Neural progenitor cell (in vitro differentiated cells): ENCODE data around the gene QPCT. TPM values are rescaled to one million over a fixed set of nuclear protein-coding genes. Genes with fewer than 3 reads are reported as not detected.

Source experiments
- DNase-seq: peaks from one replicate; pipeline ENCODE4 v3.0.0-alpha.2; 2016; ENCODE audit warnings: low spot score
- H2AFZ ChIP-seq: fragments of 200-600 bp; sonication (generic); replicated peaks from 2 replicates; pipeline ENCODE4 v1.6.1; 2016; ENCODE audit warnings: antibody characterized with exemption
- H3F3A ChIP-seq: fragments of 200-600 bp; sonication (generic); 2 replicates; pipeline ENCODE4 v1.6.1; 2016; ENCODE audit warnings: antibody characterized with exemption, low read depth
- H3K27ac ChIP-seq: fragments of 200-600 bp; sonication (generic); 2 replicates; pipeline ENCODE4 v1.5.1; 2016; ENCODE audit warnings: mild to moderate bottlenecking
- H3K27me3 ChIP-seq: fragments of 200-600 bp; sonication (generic); 2 replicates; pipeline ENCODE4 v1.6.1; 2016; ENCODE audit warnings: mild to moderate bottlenecking, moderate library complexity
- H3K36me3 ChIP-seq: fragments of 200-600 bp; sonication (generic); 2 replicates; pipeline ENCODE4 v1.5.1; 2016
- H3K4me1 ChIP-seq: fragments of 200-600 bp; sonication (generic); 2 replicates; pipeline ENCODE4 v1.6.1; 2016; ENCODE audit warnings: mixed run types
- H3K4me2 ChIP-seq: fragments of 200-600 bp; sonication (generic); 2 replicates; pipeline ENCODE4 v1.6.1; 2016
- H3K4me3 ChIP-seq: fragments of 200-600 bp; sonication (generic); 2 replicates; pipeline ENCODE4 v1.5.1; 2016
- H3K79me2 ChIP-seq: fragments of 200-600 bp; sonication (generic); 2 replicates; pipeline ENCODE4 v1.6.1; 2016; ENCODE audit warnings: low read depth
- H3K9ac ChIP-seq: fragments of 200-600 bp; sonication (generic); 2 replicates; pipeline ENCODE4 v1.6.1; 2016
- H3K9me3 ChIP-seq: fragments of 200-600 bp; sonication (generic); 2 replicates; pipeline ENCODE4 v1.5.1; 2016; ENCODE audit warnings: low read depth
- H4K20me1 ChIP-seq: fragments of 200-600 bp; sonication (generic); 2 replicates; pipeline ENCODE4 v1.6.1; 2016; ENCODE audit warnings: low read depth
- H3K27ac Mint-ChIP-seq: 3 replicates; pipeline ENCODE4 v1.8.0; 2021; ENCODE audit warnings: mixed read lengths
- H3K27me3 Mint-ChIP-seq: 2 replicates; pipeline ENCODE4 v1.8.0; 2022; ENCODE audit warnings: low read depth, mild to moderate bottlenecking, inconsistent platforms, moderate library complexity, mixed read lengths; ENCODE audit not compliant: insufficient read depth
- H3K36me3 Mint-ChIP-seq: 3 replicates; pipeline ENCODE4 v1.8.0; 2021; ENCODE audit warnings: mixed read lengths
- H3K4me1 Mint-ChIP-seq: 3 replicates; pipeline ENCODE4 v1.8.0; 2021; ENCODE audit warnings: mixed read lengths
- H3K4me3 Mint-ChIP-seq: 3 replicates; pipeline ENCODE4 v1.8.0; 2021; ENCODE audit warnings: mild to moderate bottlenecking, moderate library complexity, mixed read lengths
- H3K9me3 Mint-ChIP-seq: 3 replicates; pipeline ENCODE4 v1.8.0; 2020; ENCODE audit warnings: mixed read lengths
- CTCF ChIP-seq: fragments of 200-600 bp; sonication (generic); IDR thresholded peaks from 2 replicates; pipeline ENCODE4 v1.5.1; 2017; ENCODE audit warnings: antibody characterized with exemption, mild to moderate bottlenecking
- EZH2 ChIP-seq: fragments of 200-600 bp; sonication (generic); IDR thresholded peaks from 2 replicates; pipeline ENCODE4 v1.6.1; 2017; ENCODE audit warnings: antibody characterized with exemption, mild to moderate bottlenecking, moderate library complexity
- EZH2phosphoT487 ChIP-seq: fragments of 200-600 bp; sonication (generic); IDR thresholded peaks from 2 replicates; pipeline ENCODE4 v1.6.1; 2017; ENCODE audit warnings: antibody characterized with exemption
- total RNA-seq: library from RNA; depleted of rRNA; stranded (reverse); fragments of >200 nt; gene quantifications from 2 replicates; pipeline ENCODE4 v1.2.3, GENCODE V29; 2015; ENCODE audit warnings: low replicate concordance

The QPCT gene
- total RNA-seq, 1 donor from 2014 or later = not detected

- H3F3A ChIP-seq = no peaks in the 10 kb centered on the region
- H3K4me1 ChIP-seq = no peaks in the 10 kb centered on the region
- no peak overlapping the region for H3K9ac ChIP-seq
- Mint-ChIP-seq H3K9me3 (no peaks in the 10 kb centered on the region), H3K4me1 (peaks cover 4% of the 10 kb centered on the region), H3K27me3 (peaks cover 2% of the 10 kb centered on the region), H3K36me3 (no peaks in the 10 kb centered on the region), H3K4me3 (no peak overlapping the region), H3K27ac (no peak overlapping the region)
- no peak overlapping the region for H3K4me2 ChIP-seq
- H4K20me1 ChIP-seq = no peaks in the 10 kb centered on the region
- H3K9me3 ChIP-seq = no peaks in the 10 kb centered on the region
- H3K79me2 ChIP-seq = no peaks in the 10 kb centered on the region
- no peak for TF ChIP-seq EZH2phosphoT487
- TF ChIP-seq EZH2 = no peak
- TF ChIP-seq CTCF = no peak
- H2AFZ ChIP-seq = no peak overlapping the region
- no peak for DNase-seq
- H3K27me3 ChIP-seq = no peaks in the 10 kb centered on the region
- no peaks in the 10 kb centered on the region for H3K36me3 ChIP-seq
- H3K4me3 ChIP-seq = no peak overlapping the region
- H3K27ac ChIP-seq = no peak overlapping the region
These were observed 54.6 kb downstream of the QPCT start for GRCh38 chr2:37398990-37399389.

GRCh38 chr2:37400041-37400440, 55.6 kb downstream of the QPCT start:
- Mint-ChIP-seq H3K27me3 (peaks cover 2% of the 10 kb centered on the region), H3K36me3 (no peaks in the 10 kb centered on the region), H3K4me3 (no peak overlapping the region), H3K27ac (no peak overlapping the region), H3K4me1 (peaks cover 4% of the 10 kb centered on the region), H3K9me3 (no peaks in the 10 kb centered on the region)
- no peaks in the 10 kb centered on the region for H3K27me3 ChIP-seq
- no peaks in the 10 kb centered on the region for H3K36me3 ChIP-seq
- H2AFZ ChIP-seq = no peak overlapping the region
- DNase-seq = no peak
- no peaks in the 10 kb centered on the region for H3K9me3 ChIP-seq
- no peak for TF ChIP-seq EZH2phosphoT487
- no peak for TF ChIP-seq CTCF
- no peak for TF ChIP-seq EZH2
- no peaks in the 10 kb centered on the region for H3K4me1 ChIP-seq
- H3F3A ChIP-seq = no peaks in the 10 kb centered on the region
- H3K9ac ChIP-seq = no peak overlapping the region
- no peak overlapping the region for H3K4me3 ChIP-seq
- H4K20me1 ChIP-seq = no peaks in the 10 kb centered on the region
- no peak overlapping the region for H3K27ac ChIP-seq
- H3K4me2 ChIP-seq = no peak overlapping the region
- H3K79me2 ChIP-seq = no peaks in the 10 kb centered on the region

DNA sequence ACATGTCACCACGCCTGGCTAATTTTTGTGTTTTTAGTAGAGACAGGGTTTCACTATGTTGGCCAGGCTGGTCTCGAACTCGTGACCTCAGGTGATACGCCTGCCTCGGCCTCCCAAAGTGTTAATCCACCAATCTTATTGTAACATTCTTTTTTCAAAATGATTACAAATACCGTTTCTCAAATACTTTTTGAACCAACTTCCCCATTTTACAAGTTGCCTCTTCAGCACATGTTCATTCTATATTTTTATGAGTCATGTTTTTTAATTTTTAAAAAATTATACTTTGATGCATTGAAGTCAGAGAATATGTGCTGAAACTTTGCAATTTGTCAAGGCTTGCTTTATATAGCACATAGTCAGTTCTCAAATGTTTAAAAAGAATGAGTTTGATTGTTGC, 58.2 kb downstream of the QPCT start:
- Mint-ChIP-seq H3K4me1 (no peaks in the 10 kb centered on the region), H3K9me3 (no peaks in the 10 kb centered on the region), H3K36me3 (no peaks in the 10 kb centered on the region), H3K27me3 (no peaks in the 10 kb centered on the region), H3K4me3 (no peak overlapping the region), H3K27ac (no peak overlapping the region)
- no peak for TF ChIP-seq EZH2
- TF ChIP-seq EZH2phosphoT487 = no peak
- TF ChIP-seq CTCF = no peak
- Histone ChIP-seq H3F3A (no peaks in the 10 kb centered on the region), H3K36me3 (no peaks in the 10 kb centered on the region), H4K20me1 (no peaks in the 10 kb centered on the region), H3K4me1 (no peaks in the 10 kb centered on the region), H3K79me2 (no peaks in the 10 kb centered on the region), H3K4me2 (no peak overlapping the region), H3K9me3 (no peaks in the 10 kb centered on the region), H3K27me3 (no peaks in the 10 kb centered on the region), H2AFZ (no peak overlapping the region), H3K9ac (no peak overlapping the region), H3K4me3 (no peak overlapping the region), H3K27ac (no peak overlapping the region)
- no peak for DNase-seq

GRCh38 chr2:37405781-37406180, 61.4 kb downstream of the QPCT start:
- H3K4me1 ChIP-seq = no peaks in the 10 kb centered on the region
- H3K4me2 ChIP-seq = no peak overlapping the region
- H3K27me3 ChIP-seq = no peaks in the 10 kb centered on the region
- Mint-ChIP-seq H3K9me3 (no peaks in the 10 kb centered on the region), H3K27me3 (no peaks in the 10 kb centered on the region), H3K4me3 (no peak overlapping the region), H3K27ac (no peak overlapping the region), H3K36me3 (no peaks in the 10 kb centered on the region), H3K4me1 (no peaks in the 10 kb centered on the region)
- DNase-seq = no peak
- H3K9ac ChIP-seq = no peak overlapping the region
- H3K27ac ChIP-seq = no peak overlapping the region
- TF ChIP-seq EZH2phosphoT487 = no peak
- TF ChIP-seq CTCF = no peak
- no peak for TF ChIP-seq EZH2
- no peaks in the 10 kb centered on the region for H3K79me2 ChIP-seq
- H3F3A ChIP-seq = no peaks in the 10 kb centered on the region
- H4K20me1 ChIP-seq = no peaks in the 10 kb centered on the region
- H2AFZ ChIP-seq = no peak overlapping the region
- H3K4me3 ChIP-seq = no peak overlapping the region
- H3K9me3 ChIP-seq = no peaks in the 10 kb centered on the region
- H3K36me3 ChIP-seq = no peaks in the 10 kb centered on the region
